HG02588 (cell line): ENCODE measurements around the gene TMEM87A.
"Not testable (repeated sequence)": the region's sequence is repeated elsewhere in the genome, so short reads cannot be mapped to it uniquely, and the experiment has no call there.

ENCODE experiments used
- ATAC-seq: cut with Tn5 transposase; IDR thresholded peaks from one replicate; pipeline ENCODE4 v1.9.1; 2021; ENCODE audit warnings: mild to moderate bottlenecking, moderate library complexity; ENCODE audit not compliant: unreplicated experiment

The TMEM87A gene

GRCh38 chr15:42273900-42274701, 868 bp upstream of the TMEM87A start:
- no peak for ATAC-seq

GRCh38 chr15:42270996-42271395, 2.2 kb downstream of the TMEM87A start:
- ATAC-seq = no peak

GRCh38 chr15:42270551-42270950, 2.7 kb downstream of the TMEM87A start:
- ATAC-seq = no peak

GRCh38 chr15:42267286-42267685, 5.9 kb downstream of the TMEM87A start:
- ATAC-seq = no peak

- ATAC-seq = no peak
Observed at GRCh38 chr15:42264795-42265194, 8.4 kb downstream of the TMEM87A start.

GRCh38 chr15:42253300-42253699, 19.9 kb downstream of the TMEM87A start:
- ATAC-seq = no peak

GRCh38 chr15:42240823-42241222, 32.4 kb downstream of the TMEM87A start:
- no peak for ATAC-seq

- ATAC-seq = no peak
Observed at GRCh38 chr15:42239528-42240182, 33.6 kb downstream of the TMEM87A start.

GRCh38 chr15:42233107-42233506, 40.1 kb downstream of the TMEM87A start:
- ATAC-seq = no peak

GRCh38 chr15:42232606-42233005, 40.6 kb downstream of the TMEM87A start:
- ATAC-seq = no peak

- ATAC-seq = no peak
Observed at GRCh38 chr15:42231088-42231487, 42.1 kb downstream of the TMEM87A start.

GRCh38 chr15:42228981-42229380, 44.3 kb downstream of the TMEM87A start:
- ATAC-seq = not testable (repeated sequence)

GRCh38 chr15:42228036-42228435, 45.2 kb downstream of the TMEM87A start:
- ATAC-seq = no peak

- ATAC-seq = no peak
Observed at GRCh38 chr15:42226648-42227047, 46.6 kb downstream of the TMEM87A start.

- no peak for ATAC-seq
Observed at GRCh38 chr15:42220216-42220615, 53.0 kb downstream of the TMEM87A start.

- ATAC-seq = no peak
Observed at GRCh38 chr15:42218953-42219592, 54.2 kb downstream of the TMEM87A start.

- ATAC-seq = no peak
Observed at GRCh38 chr15:42217568-42217967, 55.7 kb downstream of the TMEM87A start.

- ATAC-seq = no peak
Observed at GRCh38 chr15:42215913-42216829, 57.1 kb downstream of the TMEM87A start.

GRCh38 chr15:42214600-42214999, 58.6 kb downstream of the TMEM87A start:
- no peak for ATAC-seq

- no peak for ATAC-seq
Observed at GRCh38 chr15:42213511-42213910, 59.7 kb downstream of the TMEM87A start.

- ATAC-seq = no peak
Observed at GRCh38 chr15:42210696-42211095, 62.5 kb downstream of the TMEM87A start.
